DMS53 (cell line): Measurements from ENCODE around the gene VWF.

Experiments
- DNase-seq: peaks from one replicate; lab custom pipeline; 2025; lab: John Stamatoyannopoulos, UW

The VWF gene

GRCh38 chr12:5912011-5912410 lies 212.5 kb downstream of the VWF start:
- no peak for DNase-seq

- no peak for DNase-seq
These were observed 213.5 kb downstream of the VWF start for GRCh38 chr12:5910790-5911548.

DNA sequence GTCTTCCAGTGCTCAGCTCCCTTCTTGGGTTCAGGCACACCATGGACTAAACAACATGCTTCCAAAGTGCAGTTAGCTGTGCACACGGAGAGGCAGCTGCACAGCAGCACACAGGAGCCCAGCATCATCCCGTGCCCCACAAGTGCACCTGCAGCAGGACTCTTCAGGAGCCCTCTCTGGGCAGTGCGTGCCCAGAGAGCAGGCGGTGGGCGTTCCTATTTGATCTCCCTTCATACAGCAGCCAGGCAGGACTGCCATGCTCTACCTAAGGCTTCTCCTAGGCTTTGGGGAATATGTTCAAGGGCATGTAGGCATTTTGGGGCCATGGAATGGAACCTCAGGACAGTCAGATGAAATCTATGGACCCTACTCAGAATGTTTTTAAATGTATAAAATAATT lies 214.9 kb downstream of the VWF start:
- no peak for DNase-seq

- no peak for DNase-seq
These were observed 216.2 kb downstream of the VWF start for GRCh38 chr12:5908251-5908650.

DNA sequence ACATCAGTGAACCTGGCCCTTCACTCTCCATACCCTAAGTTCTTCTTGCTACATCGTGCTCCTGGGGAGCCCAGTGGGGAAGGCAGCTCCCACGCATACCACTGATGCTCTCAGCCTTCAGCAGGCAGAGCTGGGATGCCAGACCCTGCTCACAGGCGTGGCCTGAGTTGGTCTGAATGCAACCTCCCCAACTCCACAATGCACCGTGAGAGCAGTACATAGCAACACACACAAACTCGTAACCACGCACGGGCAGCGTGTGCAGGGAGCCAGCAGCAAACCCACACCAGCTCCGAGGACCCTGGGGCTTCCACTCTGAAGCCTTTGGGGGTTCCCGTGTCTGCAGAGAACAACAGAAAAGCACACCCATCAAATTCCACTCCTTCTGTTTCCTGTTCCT lies 216.7 kb downstream of the VWF start:
- no peak for DNase-seq

GRCh38 chr12:5905757-5906156 lies 218.7 kb downstream of the VWF start:
- no peak for DNase-seq

- no peak for DNase-seq
These were observed 219.5 kb downstream of the VWF start for GRCh38 chr12:5904969-5905368.

DNA sequence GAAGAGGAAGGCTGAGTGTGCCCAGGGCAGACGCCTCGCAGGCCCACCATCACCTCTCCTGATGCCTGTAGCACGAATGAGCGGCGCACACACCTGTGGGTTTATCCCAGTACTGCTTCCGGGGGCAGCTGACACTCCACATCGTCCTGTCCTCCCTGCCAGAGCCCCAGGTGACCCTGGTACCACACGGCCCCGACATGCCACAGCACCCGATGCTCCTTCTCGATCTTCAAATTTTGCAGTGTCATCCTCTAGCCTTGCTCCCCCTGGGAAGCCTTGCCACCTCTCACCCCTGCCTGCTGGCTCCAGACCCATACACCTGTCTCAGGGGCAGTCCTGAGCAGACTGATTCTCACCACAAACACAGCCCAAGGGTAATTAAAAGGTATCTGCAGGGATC lies 220.0 kb downstream of the VWF start:
- no peak for DNase-seq

DNA sequence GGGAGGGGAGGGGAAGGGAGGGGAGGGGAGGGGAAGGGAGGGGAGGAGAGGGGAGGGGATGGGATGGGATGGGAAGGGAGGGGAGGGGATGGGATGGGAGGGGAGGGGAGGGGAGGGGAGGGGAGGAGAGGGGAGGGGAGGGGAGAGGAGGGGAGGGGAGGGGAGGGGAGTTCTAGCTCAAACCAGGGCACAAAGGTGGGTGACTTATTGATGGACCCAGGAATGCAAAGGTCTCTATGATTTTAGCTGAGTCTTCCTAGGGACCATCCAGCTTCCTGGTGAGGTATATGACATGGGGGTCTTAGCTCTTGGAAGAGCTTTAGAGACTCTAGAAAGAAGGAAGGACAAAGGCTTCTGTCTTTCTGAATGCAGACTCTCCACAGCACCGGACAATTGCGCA lies 221.7 kb downstream of the VWF start:
- no peak for DNase-seq

GRCh38 chr12:5901416-5901815 lies 223.1 kb downstream of the VWF start:
- no peak for DNase-seq

GRCh38 chr12:5900533-5901205 lies 223.8 kb downstream of the VWF start:
- DNase-seq: no peak

GRCh38 chr12:5900076-5900475 lies 224.4 kb downstream of the VWF start:
- DNase-seq: no peak

GRCh38 chr12:5899675-5900074 lies 224.8 kb downstream of the VWF start:
- no peak for DNase-seq

GRCh38 chr12:5898874-5899273 lies 225.6 kb downstream of the VWF start:
- DNase-seq: peak; percentile 36
